HG03571 (cell line): ENCODE data around the gene SNURF.
"Not testable (repeated sequence)": the region's sequence is repeated elsewhere in the genome, so short reads cannot be mapped to it uniquely, and the experiment has no call there.

Source experiments
- ATAC-seq: cut with Tn5 transposase; IDR thresholded peaks from one replicate; pipeline ENCODE4 v1.9.1; 2021; ENCODE audit not compliant: unreplicated experiment

The SNURF gene, protein sequence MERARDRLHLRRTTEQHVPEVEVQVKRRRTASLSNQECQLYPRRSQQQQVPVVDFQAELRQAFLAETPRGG

DNA sequence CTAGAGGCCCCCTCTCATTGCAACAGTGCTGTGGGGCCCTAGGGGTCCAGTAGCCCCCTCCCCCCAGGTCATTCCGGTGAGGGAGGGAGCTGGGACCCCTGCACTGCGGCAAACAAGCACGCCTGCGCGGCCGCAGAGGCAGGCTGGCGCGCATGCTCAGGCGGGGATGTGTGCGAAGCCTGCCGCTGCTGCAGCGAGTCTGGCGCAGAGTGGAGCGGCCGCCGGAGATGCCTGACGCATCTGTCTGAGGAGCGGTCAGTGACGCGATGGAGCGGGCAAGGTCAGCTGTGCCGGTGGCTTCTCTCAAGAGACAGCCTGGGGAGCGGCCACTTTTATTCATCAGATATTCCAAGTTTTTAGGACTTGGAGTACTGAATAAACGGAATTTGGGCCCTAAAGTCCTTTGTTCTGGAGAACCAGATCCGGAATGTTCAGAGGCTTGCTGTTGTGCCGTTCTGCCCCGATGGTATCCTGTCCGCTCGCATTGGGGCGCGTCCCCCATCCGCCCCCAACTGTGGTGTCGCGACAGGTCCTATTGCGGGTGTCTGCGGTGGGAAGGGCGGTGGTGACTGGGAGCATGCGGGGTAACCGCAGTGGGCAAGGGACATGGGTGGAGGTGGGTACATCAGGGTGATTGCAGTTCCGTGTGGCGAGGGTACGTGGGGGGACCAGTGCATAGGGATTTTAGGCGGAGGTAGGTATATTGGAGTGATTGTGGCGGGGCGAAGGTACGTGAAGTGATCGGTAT is at the start of gene SNURF, which contains the start of gene SNRPN:
Gene SNURF, plus strand, starts transcription at position 205 of the 748 bp plus-strand sequence. Its CDS starts 62 bp downstream, at position 267.
Gene SNRPN, plus strand, starts transcription at position 205 of the 748 bp plus-strand sequence. CDS start 19,467 bp downstream, outside the sequence.
- peak; percentile 46 for ATAC-seq

DNA sequence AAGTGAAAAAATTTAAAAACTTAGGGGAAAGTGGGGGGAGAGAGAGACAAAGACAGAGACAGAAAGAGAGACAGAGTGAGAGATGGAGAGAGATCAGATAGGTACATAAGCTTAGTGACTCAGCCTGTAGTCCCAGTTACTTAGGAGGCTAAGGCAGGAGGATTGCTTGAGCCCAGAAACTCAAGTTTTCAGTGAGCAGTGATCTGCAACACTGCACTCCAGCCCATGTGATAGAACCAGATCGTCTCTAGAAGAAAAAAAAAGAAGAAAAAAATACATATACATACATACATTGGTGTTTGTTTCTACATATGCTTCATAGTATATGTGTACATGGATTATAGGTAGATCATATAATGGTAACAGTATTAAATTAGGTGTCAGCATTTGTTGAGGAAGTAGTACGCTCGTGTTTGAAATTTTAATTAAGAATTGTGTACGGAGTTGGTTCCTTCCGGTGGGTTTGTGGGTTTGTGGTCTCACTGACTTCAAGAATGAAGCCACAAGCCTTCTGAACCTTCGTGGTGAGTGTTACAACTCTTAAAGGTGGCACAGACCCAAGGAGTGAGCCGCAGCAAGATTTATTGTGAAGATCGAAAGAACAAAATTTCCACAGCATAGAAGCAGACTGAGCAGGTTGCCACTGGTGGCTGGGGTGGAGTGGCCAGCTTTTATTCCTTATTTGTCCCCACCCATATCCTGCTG is 38.3 kb upstream of the SNURF start:
- no peak for ATAC-seq

DNA sequence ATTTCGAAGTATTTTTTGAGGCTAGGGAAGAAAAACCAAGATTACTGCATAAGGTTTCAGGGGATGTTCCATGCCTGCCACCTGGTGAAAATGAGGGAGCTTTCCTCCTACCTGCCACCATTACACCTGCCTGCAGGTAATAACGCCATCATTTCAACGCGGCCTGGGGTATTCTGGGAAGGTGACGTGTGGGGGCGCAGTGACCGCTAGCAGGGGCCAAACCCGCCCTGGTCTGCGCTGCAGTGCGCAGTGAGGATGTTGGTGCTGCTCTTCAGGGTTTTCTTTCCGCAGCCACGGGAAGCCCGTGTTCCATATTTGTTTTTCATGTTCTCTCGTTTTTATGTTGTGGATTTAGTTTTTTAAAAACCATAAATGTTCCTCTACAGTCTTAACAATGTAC is 37.4 kb upstream of the SNURF start:
- no peak for ATAC-seq

DNA sequence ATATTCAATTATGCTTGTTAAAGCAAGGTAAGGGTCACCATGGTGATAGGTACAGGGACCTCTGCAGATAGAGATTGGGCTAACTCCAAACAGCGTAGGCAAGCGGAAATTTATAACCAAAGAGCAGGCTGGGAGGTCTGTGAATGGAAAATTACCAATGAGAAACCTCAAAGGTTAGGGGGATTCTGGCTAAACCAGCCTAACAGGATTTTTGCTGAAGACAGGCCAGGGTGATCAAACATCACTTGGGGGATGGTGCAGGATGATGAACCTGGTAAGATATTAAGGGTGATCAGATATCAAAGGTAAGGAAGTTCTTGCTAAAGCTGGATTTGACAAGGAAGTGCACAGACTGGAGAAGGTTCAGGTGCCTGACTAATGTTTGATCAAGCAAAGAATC is 35.3 kb upstream of the SNURF start:
- ATAC-seq = no peak

DNA sequence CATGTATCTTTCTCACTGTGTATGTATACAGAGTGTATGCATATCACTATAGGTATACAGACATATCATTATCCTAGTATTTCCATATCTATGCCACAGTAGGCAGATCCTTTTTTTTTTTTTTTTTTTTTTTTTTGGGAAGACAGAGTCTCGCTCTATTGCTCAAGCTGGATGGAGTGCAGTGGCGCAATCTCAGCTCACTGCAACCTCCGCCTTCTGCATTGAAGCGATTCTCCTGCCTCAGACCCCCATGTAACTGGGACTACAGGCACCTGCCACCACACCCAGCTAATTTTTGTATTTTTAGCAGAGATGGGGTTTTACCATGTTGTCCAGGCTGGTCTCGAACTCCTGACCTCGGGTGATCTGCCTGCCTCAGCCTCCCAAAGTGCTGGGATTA is 32.0 kb upstream of the SNURF start:
- not testable (repeated sequence) for ATAC-seq

DNA sequence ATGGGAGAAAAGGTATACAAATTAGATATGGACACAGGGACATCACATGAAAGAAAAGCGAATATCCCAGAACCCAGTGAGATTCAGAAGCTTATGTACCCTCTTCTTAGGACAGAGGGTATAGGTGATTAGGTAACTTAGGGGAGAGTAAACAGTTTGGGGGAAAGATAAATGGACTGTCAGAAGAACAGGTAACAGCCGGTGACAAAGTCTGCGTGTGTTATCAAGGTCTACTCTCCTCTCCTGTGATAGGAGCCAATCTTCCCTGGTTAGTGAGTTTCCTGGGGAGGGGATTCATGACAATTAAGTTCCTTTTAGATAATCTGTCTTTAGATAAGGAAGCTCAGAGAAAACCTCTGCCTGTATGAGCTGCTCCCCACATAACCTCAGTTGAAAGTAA is 30.6 kb upstream of the SNURF start:
- ATAC-seq = no peak

DNA sequence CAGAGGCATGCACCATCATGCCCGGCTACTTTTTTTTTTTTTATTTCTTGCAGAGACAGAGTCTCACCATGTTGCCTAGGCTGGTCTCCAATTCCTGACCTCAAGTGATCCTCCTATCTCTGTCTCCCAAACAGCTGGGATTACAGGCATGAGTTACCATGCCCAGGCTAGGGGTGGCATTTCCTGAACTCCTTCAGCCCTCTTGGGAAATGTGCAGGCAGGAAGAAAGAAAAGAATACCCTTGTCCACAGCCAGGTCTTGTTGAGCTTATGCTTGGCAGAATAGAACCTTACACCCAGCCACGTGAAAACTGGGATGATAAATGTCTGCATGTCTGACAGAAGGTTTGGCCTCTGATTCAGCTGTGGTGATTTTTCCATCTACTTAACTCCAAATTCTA is 30.2 kb upstream of the SNURF start:
- no peak for ATAC-seq

DNA sequence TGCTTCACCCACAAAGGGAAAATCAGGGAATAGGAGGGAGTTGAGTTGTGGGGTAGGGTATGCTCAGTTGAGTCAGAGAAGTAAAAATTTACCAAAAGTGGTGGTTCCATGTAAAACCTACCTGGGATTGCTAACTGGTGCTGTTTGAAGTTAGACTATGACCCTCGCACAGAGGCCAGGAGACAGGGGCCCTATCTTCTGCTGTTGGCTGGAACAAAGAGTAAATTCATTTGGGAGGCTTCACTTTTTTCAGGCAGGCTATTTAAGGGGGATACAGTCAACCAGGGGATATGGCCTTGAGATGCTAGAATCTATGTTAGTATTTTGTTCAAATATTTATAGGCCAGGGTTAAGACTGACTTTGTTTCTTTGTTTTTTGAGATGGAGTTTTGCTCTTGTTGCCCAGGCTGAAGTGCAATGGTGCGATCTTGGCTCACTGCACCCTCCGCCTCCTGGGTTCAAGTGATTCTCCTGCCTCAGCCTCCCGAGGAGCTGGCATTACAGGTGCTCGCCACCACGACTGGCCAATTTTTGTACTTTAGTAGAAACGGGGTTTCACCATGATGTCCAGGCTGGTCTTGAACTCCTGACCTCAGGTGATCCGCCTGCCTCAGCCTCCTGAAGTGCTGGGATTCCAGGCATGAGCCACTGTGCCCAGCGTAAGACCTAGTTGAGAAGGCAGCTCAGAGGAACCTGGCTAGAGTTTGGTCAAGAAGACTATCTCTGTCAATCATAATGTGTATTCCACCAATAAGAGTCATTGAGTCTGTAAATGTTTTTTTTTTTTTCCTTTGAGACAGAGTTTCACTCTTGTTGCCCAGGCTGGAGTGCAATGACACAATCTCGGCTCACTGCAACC is 22.7 kb upstream of the SNURF start:
- not testable (repeated sequence) for ATAC-seq

DNA sequence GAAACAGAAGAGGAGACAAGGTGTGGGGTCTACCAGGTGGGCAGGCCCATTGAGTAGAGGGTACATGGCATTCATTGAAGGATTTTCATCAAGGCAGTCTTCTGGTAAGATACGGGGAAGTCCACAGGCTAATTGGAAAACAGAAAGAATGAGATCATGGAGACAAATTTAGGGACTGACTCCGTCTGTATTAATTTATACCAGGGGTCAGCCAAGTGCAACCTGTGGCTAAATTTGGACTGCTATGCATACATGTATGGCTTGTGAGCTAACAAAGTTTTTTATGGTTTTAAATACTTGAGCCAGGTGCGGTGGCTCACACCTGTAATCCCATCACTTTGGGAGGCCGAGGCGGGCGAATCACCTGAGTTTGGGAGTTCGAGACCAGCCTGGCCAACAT is 21.1 kb upstream of the SNURF start:
- ATAC-seq = no peak

DNA sequence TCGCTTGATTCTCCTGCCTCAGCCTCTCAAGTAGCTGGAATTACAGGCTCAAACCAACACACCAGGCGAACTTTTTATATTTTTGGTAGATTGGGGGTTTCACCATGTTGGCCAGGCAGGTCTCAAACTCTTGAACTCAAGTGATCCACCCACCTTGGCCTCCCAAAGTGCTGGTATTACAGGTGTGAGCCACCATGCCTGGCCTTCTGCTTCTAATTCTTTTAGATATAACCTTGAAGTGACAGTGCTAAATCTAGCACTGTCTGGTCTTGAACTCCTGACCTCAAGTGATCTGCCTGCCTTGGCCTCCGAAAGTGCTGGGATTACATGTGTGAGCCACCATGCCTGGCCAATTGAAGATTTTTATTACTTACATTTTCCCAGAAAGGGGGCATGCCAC is 16.6 kb upstream of the SNURF start:
- not testable (repeated sequence) for ATAC-seq

DNA sequence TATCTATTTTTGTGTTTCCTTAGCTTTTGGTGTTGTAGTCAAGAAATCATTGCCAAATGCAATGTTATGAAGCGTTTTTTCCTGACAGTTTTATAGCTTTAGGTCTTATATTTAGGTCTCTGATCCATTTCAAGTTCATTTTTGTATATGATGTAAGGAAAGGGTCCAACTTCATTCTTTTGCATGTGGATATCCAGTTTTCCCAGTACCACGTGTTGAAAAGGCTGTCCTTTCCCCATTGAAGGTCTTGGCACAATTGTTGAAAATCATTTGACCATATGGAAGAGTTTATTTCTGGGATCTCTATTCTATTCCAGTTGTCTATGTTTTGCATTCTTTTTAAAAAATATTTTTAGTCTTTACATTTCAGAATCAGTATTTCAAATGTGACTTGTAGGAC is 14.6 kb upstream of the SNURF start:
- no peak for ATAC-seq

DNA sequence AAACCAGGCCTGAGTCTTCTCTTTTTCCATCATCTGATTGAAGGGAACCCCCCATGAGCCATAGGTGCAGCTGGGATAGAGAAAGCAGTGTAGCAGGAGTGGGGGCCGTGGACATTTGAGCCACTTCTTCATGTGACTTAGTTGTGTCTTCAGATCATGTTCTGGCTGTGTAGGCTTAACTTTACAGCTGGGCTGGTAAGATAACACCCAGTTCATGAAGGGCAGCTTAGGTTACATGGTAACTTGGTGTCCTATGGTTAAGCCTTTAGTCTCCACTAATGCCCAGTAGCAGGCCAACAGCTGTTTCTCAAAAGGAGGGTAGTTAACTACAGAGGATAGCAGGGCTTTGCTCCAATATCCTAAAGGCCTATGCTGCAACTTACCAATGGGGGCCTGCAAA is 11.4 kb upstream of the SNURF start:
- ATAC-seq = no peak

DNA sequence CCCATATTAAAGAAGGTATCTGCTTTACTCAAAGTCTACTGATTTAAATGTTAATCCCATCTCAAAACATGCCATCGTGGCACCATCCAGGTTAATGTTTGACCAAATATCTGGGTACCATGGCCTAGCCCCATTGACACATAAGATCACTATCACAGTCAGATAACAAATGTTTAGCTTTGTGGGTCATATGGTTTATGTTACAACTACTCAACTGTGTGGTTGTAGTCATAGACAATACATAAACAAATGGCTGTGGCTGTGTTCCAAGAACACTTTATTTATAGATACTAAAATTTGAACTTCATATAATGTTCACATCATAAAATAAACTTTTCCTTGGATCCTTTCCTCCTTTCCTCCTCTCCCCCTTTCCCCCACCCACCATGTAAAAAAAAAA is 9.8 kb upstream of the SNURF start:
- ATAC-seq = no peak

DNA sequence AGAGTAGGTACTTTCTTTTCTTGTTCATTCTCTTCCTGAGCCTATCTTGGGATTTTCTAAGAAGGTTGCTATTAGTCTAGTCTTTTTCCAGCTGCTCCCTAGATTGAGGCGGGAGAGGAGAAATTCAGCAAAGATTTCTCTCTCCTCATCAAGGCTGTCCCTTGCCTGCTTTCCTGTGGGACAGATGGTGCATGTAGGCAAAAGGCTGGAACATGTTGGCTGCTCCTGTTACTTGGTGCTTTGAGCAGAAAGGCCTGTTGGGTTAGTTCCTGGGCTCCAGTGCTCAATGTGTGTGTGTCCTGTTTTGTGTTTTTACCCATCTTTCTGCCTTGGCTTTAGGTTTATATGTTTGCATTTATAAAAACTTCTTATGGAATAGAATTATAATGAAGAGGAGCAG is 9.1 kb upstream of the SNURF start:
- ATAC-seq = no peak

DNA sequence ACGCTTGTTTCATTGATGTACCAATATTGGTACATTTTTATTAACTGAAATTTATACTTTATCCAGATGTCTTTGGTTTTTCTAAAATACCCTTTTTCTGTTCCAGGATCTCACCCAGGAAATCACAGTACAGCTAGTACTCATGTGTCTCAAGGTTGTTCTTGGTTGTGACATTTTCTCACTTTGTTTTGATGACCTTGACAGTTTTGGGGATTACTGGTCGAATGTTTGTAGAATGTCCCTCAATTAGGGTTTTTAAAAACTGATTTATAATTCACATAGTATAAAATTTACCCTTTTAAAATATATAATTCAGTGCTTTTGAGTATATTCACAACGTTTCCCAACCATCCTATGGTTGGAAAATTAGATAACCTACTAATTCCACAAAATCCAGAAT is 6.3 kb upstream of the SNURF start:
- no peak for ATAC-seq

DNA sequence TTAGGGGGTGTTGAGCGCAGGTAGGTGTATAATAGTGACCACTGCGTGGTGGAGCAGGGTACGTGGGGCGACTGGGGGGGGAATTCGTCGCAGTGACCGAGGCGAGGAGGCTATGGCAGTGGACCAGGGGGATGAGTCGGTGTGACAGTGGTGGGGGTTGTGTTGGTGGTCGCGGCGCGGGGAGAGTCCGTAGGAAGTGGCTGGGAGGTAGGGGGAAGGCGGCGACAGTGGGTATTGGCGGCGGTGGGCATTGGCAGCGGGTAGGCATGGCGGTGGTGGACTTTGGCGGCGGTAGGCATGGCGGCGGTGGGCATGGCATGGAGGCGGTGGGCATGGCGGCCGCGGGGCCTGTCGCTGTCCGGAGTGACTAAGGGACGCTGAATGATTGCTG is 739 bp downstream of the SNURF start:
- no peak for ATAC-seq

DNA sequence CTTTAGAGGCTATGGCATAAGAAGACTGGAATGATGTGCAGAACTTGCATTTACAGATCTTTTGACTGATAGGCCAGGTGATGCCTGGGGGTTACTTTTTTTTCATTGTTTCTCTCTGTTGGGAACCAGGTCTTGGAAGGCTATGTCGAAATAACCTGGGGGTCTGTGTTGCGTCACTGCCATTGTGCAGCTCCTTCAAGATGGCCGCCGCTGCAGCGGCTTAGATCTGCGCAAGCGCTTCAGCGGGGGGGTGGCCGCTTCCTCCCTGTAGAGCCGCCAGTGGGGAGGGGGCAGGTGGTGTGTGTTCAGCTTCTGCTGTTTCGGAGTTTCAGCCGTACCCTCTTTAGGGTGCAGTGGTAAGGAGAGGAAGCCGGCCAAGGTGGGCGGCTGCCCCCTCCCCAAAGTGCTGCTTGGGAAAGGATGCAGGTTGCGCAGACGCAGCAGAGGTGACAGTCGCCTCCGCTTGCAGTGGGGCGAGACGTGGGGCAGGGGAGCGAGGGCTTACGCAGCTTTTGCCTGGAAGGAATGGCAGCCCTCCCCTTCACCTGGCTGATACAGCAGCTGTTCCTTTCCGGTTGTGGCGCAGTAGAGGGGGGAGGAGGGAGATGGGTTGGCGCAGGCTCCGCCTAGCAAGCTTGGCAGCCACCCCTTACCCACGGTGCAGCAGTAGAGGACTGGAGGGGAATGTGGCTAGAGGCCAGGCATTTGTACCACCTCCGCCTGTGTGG is 1.5 kb downstream of the SNURF start:
- ATAC-seq = peak; percentile 64

DNA sequence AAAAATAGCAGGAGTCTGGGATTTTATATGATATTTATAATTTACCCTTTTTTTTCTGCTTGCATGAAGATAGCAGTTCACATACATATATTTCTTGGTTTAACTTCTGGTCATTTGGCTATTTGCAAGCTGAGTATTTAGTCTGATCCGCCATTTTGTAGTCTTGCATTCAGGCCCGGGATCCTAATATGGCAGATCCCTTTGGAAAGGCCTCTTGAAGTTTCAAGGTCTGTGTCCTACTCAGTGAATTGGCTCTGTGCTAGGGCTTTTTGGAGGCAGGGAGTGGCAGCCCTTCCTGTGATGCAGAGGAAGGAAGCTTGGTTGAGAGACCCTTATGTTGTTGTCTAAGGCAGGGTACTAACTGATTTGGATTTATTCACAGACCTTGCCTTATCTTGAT is 2.9 kb downstream of the SNURF start:
- no peak for ATAC-seq

DNA sequence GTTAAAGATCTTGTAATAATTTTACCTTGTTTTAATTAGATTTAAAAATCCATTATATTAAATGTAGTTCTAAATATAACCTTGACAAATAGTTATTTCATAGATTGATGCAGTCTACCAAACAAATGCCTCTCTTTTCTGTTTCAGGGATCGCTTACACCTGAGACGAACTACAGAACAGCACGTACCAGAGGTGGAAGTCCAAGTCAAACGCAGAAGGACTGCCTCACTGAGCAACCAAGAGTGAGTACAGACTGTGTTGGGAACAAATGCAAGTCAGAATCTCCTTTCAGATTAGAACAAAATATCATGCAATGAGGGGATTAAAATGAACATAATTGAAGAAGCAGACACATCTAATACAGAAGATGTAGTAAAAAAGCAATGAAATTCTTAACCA is 7.2 kb downstream of the SNURF start:
- no peak for ATAC-seq

DNA sequence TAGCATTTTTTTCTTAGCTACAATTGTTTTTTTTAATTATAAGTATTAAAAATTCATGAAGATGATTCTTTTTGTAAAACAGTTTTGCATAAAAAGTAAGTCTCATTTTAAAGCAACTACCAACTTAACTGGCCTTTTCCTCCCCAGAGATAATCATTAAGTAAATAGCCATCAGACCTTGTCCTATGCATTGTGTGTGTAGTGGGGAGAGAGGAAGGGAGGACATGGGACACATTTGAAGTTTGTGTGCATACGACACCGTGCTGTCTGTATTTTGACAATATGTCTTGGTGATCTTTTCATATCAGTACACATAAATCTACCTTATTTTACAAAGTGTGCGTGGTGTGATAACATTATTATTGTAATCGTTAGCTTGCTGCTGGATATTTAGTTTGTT is 8.1 kb downstream of the SNURF start:
- ATAC-seq = no peak
